ENCODE results near the gene PPM1M.

PPM1M gene
- 56.9 to 113 (median 93.8) reads per million in 4 experiments for total RNA-seq

GRCh38 chr3:52245322-52246263 lies at the start of gene PPM1M:
Gene PPM1M, plus strand, starts transcription at chr3:52245759. Its CDS starts 66 bp downstream, at chr3:52245825.
- peak; percentile 35 for DNase-seq

- no peak for DNase-seq
Measured at GRCh38 chr3:52195823-52196331, 49.7 kb upstream of the PPM1M start.

DNA sequence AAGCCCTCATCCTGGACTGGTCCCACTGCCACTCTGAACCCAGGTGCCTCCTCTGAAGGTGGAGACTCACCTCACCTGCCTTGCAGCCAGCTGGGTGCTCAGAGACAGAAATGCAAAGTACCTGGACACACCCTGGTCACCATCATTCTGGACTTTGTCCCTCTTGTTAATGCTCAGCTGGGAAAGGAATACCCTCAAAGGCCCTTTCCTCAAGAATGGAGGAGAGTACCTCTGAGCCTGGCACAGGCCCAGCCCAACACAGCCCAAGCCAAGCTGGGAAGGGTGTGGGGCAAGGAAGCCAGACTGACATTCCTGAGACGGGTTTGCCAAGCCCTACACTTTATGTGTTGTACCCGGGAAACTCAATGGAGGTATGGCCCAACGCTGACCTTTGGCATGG lies 48.6 kb upstream of the PPM1M start:
- DNase-seq = no peak

- DNase-seq = no peak
Measured at GRCh38 chr3:52197499-52197841, 48.1 kb upstream of the PPM1M start.

- DNase-seq = peak; percentile 92
Measured at GRCh38 chr3:52197842-52198625, 47.5 kb upstream of the PPM1M start, which contains the start of gene ALAS1. Gene ALAS1, plus strand, starts transcription at chr3:52198160. Its CDS starts 1,082 bp downstream, at chr3:52199242.

DNA sequence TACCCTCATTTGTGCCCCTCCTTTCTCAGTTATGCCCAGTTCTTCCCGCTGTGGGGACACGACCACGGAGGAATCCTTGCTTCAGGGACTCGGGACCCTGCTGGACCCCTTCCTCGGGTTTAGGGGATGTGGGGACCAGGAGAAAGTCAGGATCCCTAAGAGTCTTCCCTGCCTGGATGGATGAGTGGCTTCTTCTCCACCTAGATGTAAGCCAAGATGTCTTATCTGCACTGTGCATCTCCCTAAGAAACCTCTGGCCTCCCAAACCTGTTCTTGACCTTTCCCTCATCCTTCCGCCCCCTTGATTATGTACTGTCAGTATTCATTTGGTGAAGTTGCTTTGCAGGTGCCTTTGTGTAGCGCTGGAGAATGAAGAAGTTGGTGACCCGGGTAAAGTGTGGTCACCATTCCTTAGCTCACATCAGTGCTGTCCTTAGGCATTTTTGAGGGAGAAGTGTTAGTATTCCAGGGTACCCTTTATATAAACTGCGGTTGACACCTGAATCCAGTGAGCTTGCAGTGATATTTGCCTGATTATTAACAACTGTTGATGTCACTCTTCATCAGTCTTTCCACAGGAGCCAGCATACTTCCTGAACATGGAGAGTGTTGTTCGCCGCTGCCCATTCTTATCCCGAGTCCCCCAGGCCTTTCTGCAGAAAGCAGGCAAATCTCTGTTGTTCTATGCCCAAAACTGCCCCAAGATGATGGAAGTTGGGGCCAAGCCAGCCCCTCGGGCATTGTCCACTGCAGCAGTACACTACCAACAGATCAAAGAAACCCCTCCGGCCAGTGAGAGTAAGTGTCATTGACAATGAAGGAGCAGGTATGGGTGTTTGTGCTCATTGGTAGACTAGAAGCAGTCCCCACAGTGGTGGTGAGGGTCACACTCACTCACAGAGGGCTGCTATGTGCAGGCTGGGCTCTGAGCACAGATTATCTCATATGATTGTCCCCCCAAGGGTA lies 46.6 kb upstream of the PPM1M start:
- DNase-seq = no peak

GRCh38 chr3:52200981-52201679 lies 44.4 kb upstream of the PPM1M start:
- DNase-seq = no peak

DNA sequence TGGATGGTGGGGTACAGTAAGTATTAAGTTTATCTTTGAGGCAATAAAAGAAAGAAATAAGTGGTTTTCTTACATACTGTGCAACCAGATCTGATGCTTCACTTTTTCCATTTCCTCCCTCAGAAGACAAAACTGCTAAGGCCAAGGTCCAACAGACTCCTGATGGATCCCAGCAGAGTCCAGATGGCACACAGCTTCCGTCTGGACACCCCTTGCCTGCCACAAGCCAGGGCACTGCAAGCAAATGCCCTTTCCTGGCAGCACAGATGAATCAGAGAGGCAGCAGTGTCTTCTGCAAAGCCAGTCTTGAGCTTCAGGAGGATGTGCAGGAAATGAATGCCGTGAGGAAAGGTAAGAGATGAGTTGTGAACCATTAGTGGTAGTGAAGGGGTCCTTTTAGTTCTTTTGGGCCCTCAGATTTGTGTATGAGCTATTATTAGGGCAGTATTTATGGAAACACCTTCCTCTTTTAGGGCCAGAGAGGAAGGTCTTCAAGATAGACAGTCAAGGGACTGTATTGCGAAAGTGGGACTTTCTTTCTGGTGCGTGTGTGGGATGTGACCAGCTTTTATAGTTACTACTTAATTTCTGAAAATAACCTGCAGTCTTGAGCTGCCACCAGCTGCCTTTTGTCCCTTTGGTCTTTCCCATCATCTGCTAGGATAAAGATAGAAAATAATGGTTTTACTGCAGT lies 43.0 kb upstream of the PPM1M start:
- no peak for DNase-seq

- DNase-seq = no peak
Measured at GRCh38 chr3:52203701-52204100, 41.9 kb upstream of the PPM1M start.

GRCh38 chr3:52204337-52205073 lies 41.1 kb upstream of the PPM1M start:
- no peak for DNase-seq

DNA sequence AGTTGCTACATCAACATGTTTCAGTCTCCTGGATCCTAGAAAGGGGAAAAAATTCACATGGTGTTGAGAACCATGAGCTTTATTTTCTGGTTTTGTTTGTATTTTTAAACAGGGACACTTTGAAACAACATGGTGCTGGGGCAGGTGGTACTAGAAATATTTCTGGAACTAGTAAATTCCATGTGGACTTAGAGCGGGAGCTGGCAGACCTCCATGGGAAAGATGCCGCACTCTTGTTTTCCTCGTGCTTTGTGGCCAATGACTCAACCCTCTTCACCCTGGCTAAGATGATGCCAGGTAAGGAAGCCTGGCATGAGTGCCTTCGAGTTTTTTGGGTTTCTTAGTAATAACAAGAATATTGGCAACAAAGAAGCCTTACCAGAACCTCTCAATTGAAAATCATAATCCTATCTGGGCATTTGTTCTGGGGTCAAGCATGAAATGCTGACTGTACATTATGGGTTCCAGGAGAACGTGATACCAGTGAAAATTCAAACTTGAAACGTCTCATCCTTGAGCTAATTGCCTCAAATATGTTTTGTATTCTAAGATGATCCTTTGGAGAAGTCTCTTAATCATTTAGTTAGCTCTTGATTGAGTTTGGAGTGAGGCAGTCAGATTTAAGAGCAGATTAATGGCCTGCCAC lies 39.7 kb upstream of the PPM1M start:
- DNase-seq = no peak

DNA sequence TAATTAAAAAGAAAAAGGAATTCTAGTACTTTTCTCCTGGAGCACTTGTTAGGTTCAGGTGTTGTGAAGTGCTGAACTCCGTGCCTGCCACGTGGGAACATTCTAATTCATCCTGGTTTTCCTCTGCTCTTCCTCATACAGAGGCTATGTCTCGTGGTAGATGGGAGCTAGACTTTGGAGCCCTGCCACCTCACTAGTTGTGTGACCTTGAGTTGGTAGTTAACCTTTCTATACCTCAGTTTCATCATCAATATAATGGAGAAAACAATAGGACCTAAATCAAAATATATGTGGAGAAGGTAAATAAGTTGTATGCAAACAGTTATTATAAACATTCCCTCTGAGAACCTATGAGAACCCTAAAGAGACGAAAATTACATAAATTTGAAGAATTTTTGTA lies 37.0 kb upstream of the PPM1M start:
- DNase-seq = no peak

DNA sequence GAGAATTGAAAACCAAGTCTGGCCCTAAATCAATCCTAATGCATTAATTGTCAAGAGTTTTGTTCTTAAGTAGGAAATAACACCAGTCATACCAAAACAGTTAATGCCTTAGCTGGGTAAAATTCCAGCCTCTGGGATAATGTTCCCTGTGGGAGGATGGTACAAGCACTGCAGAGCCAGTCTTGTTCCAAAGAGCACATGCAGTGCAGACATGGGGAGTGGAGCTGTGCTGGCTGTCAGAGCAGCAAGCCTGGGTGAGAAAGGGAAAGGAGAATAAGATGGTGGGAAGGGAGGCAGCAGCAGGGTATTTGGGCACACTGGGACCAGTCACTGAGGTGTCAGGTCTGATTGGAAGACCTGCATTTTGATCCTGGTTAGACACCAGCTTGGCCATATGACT lies 35.5 kb upstream of the PPM1M start:
- DNase-seq = no peak

- DNase-seq = no peak
Measured at GRCh38 chr3:52210550-52211046, 35.0 kb upstream of the PPM1M start.

- DNase-seq = no peak
Measured at GRCh38 chr3:52211268-52211891, 34.2 kb upstream of the PPM1M start.

DNA sequence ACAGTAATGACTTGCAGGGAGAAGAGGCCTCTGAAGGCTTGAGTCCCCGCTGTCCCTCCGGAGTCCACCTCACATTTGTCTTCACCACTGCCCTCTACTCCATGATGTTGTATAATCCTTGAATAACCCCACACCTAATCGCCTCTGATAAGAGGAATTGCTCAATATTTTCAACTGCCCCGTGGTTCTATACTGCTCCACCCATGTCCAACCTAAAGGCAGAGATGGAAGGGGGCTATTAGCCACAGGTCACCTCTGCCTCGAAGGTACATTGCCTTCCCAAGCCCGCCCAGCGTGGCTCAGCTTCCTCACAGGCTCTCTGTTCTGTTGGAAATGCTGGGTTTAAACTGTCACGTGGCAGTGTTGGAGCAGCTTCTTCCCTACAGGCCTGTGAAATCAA lies 32.6 kb upstream of the PPM1M start:
- DNase-seq = no peak

- no peak for DNase-seq
Measured at GRCh38 chr3:52213901-52214300, 31.7 kb upstream of the PPM1M start.

DNA sequence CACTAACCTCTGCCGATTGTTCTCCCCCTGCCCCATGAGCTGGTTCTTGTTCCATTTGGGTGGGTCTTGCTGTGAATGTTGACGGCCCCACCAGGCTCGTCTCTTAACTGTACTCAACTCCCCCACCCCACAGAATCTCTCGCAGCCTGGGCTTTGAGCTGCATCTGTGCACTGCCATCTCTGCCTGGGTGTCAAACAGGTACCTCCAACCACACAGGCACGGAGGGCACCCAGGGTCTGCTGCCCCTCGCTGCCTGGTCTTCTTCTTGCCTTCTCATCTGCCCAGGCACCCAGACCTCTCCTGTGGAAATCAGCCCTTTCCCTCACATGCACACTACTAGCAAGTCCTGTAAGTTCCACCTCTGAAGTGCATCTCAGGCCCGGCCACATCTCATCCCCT lies 30.2 kb upstream of the PPM1M start:
- DNase-seq = no peak

Measured in effector CD8-positive, alpha-beta T cell (primary cell).